Stimulated activated CD4-positive, alpha-beta T cell treated with anti-CD3 and anti-CD28 coated beads, Interleukin-2, amount 100 ng/mL, for 24 hours (primary cell): ENCODE measurements around the gene NSL1.

Source experiments
- DNase-seq, 2 donors: peaks; one replicate each; pipeline ENCODE4 v3.0.0-alpha.2; 2020

NSL1 gene

GRCh38 chr1:212700892-212701819, 90.4 kb downstream of the NSL1 start:
- DNase-seq: peak; percentile 36 to 41

- DNase-seq: peak; percentile 64 to 73
These were observed 91.2 kb downstream of the NSL1 start for GRCh38 chr1:212700223-212700891.

GRCh38 chr1:212699625-212700222, 91.9 kb downstream of the NSL1 start, which contains the start of gene BATF3:
BATF3 (minus strand) TSS chr1:212699840; CDS start chr1:212699762, 78 bp downstream.
- DNase-seq: peak; percentile 52 to 71

GRCh38 chr1:212699104-212699624, 92.4 kb downstream of the NSL1 start:
- peak; percentile 53 to 69 for DNase-seq

- DNase-seq: no peak
These were observed 93.0 kb downstream of the NSL1 start for GRCh38 chr1:212698467-212699103.

GRCh38 chr1:212696721-212697331, 94.8 kb downstream of the NSL1 start:
- no peak for DNase-seq

GRCh38 chr1:212692774-212693644, 98.6 kb downstream of the NSL1 start:
- DNase-seq: no peak

GRCh38 chr1:212691561-212692071, 100.0 kb downstream of the NSL1 start:
- DNase-seq: no peak

- DNase-seq: no peak
These were observed 100.7 kb downstream of the NSL1 start for GRCh38 chr1:212690816-212691403.

- DNase-seq: no peak
These were observed 101.6 kb downstream of the NSL1 start for GRCh38 chr1:212689758-212690529.

GRCh38 chr1:212689196-212689725, 102.3 kb downstream of the NSL1 start:
- DNase-seq: no peak

GRCh38 chr1:212688341-212689047, 103.1 kb downstream of the NSL1 start:
- no peak for DNase-seq

- no peak for DNase-seq
These were observed 103.8 kb downstream of the NSL1 start for GRCh38 chr1:212687811-212688210.

- no peak for DNase-seq
These were observed 105.0 kb downstream of the NSL1 start for GRCh38 chr1:212686591-212686990.

GRCh38 chr1:212686069-212686468, 105.5 kb downstream of the NSL1 start:
- no peak for DNase-seq

- no peak for DNase-seq
These were observed 106.1 kb downstream of the NSL1 start for GRCh38 chr1:212685429-212685828.

GRCh38 chr1:212684521-212685090, 107.0 kb downstream of the NSL1 start:
- DNase-seq: no peak

GRCh38 chr1:212684076-212684475, 107.5 kb downstream of the NSL1 start:
- DNase-seq: no peak

GRCh38 chr1:212683357-212683722, 108.2 kb downstream of the NSL1 start:
- peak; percentile 41 to 57 for DNase-seq
